HG03025 (cell line): Measurements from ENCODE around the gene DTX1.
"Not testable (repeated sequence)": the region's sequence is repeated elsewhere in the genome, so short reads cannot be mapped to it uniquely, and the experiment has no call there.

Experiments used
- ATAC-seq: cut with Tn5 transposase; IDR thresholded peaks from one replicate; pipeline ENCODE4 v1.9.1; 2021; ENCODE audit warnings: mild to moderate bottlenecking, moderate library complexity; ENCODE audit not compliant: unreplicated experiment, low FRiP score

Gene DTX1

DNA sequence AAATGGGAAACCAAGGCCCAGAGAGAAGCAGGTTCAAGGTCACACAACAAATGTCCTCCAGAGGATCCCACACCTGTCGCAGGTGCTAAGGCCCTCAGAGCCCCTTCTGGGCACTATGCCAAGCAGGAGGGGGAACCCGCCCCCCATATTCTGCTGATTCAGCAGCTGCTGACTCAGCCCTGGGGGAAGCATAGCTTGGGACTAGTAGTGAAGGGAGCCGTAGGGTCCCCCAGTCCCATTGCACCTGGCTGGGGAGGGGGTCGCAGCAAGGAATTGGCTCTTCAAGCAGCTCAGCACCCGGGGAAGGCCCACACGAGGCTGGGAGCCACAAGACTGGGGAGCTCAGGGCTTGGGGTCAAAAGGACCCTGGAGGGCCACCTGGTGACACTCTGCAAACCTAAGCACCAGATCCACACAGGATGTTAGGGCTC is 78.0 kb downstream of the DTX1 start:
- ATAC-seq: no peak

DNA sequence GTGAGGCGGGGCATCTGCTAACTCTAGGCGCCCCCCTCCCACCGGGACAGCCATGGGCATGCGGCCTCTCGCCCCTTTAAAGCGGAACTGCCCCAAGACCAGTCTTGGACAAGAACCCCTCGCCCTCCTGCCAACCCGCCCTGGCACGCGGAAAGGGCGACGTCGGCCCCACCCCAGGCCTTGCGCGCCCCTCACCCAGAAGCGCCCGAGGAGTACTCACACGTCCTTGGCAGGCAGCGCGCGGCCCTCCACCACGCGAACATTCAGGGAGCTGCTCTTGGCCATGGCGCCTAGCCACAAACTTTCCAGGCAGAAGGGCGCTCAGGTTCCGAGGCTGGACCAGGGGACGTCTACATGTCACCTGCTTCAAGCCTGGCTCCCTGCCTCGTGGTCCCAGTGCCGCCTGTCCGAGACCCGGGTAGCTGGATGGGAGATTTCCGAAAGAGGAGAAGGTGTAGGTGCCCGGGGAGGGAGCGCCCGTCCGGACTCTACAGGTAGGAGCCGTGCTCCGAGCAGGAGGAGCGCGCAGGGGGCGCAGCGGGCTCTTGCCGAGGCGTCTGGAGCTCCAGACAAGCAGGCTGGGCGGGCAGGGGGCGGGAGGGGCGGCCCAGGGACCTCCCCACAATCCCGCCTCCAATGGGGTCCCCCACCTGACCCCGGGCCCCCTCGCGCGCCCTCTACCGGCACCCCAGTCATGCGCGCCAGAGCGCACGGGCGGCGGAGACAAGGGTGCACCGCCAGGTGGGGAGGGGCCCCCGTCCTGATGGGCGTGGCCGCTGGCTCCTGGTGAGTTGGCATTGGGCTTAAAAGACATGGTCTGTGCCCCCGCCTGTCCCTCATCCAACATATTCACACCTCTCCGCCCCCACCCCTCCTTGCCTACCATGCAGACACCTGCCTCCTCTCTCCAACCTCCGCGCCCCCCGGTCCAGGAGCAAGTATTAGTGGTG is 78.9 kb downstream of the DTX1 start, which contains the start of gene RASAL1:
Gene RASAL1 (minus strand): TSS at position 584 of the 950 bp plus-strand sequence. CDS start 299 bp downstream, at position 285.
- ATAC-seq: no peak

DNA sequence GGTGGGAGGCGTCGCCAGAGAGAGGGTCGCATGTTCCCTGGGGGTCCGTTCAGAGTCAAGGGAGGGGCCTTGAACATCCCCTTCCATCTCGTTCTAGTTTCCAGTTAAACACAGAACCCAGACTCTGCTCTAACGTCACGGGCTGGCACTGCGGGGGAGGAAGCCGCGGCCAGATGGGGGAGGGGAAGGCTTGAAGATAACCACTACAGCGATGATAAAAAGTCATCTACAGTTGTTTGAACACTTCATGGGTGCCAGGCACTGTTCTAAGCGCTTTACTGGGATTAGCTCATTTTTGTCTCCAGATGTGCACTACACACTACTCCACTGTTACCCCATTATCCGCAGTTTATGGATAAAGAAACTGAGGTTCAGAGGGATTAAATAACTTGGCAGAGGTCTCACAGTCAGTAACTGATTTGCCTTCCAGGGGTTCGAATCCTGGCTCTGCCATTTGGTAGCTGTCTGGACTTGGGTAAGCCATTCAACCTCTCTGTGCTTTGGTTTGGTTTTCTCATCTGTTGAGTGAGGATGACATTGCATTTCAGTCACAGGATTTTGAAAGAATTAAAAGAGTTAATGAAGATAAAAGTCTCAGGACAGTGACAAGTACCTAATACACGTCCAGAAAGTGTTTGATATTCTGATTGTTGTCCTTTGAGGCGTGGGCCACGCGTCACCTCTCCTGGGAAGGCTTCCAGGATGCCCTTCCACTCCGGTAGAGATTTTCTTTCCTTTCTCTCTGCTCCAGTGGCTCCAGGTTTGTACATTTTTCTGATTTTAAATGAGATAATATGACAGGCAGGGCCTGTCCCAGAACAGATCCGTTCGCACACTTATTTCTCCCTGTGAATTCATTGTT is 79.8 kb downstream of the DTX1 start:
- no peak for ATAC-seq

GRCh38 chr12:113136990-113137511 is 80.5 kb downstream of the DTX1 start:
- ATAC-seq: no peak

GRCh38 chr12:113137861-113138783 is 81.6 kb downstream of the DTX1 start:
- ATAC-seq: no peak

DNA sequence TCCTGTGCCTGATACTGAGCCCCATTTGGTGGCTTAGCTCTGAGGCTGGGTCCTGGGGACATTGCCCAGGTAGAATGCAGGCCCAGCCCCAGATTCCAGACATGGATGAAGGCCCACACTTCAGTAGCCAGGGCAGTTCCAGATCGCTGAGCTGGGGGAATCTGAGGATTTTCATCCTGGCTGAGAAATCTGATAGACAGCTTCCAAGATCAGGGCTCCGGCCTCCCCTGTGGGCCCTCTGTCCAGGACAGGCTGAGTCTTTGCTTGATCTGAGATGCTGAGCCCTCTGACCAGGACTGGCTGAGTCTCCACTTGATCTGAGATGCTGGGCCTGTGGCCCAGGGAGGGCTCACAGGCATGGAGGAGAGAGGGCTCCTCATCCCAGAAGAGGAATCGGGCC is 82.3 kb downstream of the DTX1 start:
- ATAC-seq: no peak

GRCh38 chr12:113140706-113141105 is 84.2 kb downstream of the DTX1 start:
- no peak for ATAC-seq

DNA sequence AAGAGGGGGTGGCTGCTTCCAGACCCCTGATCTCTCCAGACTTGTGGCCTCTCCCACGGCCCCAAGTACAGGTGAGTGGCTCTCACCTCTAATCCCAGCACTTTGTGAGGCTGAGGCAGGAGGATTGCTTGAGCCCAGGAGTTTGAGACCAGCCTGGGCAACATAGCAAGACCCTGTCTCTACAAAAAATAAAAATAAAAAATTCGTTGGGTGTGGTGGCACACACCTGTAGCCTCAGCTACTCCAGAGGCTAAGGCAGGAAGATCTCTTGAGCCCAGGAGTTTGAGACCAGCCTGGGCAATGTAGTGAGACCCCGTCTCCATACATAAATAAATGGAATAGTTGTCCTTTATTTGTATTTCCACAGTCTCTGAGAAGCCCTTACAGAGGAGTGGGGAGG is 85.2 kb downstream of the DTX1 start:
- ATAC-seq: not testable (repeated sequence)

DNA sequence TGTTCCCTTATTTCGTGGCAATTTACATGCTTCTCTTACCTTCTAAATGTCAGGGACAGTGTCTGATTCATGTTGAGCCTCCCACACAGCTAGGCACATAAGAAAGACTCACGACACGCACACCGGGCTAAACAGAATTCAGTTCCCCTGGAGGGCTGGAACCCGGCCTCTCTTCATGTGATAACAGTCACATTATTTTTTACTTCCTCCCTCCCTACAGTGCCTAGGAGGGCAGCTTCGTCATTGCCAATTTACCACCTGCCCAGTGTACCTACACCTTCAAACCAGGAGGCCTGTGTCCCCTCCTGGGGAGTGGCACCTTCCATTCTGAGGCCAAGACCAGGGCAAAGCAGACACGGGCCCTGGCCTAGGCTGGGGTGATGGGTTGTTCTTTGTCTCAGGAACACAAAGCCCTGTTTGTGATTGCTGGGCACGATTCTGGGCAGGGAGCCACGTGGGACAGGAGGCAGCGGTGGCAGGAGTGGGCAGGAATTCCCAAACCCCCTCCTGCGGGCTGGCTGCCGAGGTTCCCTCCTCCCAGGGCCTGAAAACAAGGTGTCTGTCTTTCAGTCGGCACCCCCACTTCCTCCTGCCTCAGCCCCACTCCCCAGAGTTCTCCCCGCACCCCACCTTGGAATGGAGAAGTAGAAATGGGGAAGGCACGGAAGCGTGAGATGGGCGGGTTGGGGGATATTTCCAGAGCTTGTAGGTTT is 85.8 kb downstream of the DTX1 start:
- ATAC-seq: no peak

DNA sequence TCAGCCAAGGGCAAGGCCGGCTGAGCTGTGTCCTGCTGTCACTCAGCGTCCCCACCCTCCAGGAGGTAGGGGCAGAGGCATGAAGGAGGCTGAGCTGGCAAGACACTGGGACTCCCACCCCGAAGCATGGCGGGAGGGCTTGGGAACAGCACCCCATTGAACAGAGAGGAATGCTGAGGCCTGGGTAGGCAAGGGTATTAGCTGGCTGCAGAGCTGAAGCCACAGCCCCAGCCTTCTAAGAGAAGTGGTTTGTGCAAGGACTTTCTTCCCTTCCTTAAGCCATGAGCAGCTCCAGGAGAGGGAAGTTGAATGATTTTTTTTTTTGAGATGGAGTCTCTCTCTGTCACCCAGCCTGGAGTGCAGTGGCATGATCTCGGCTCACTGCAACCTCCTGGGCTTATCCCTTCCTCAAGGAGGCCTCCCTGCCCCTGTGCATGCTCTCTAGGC is 86.4 kb downstream of the DTX1 start:
- ATAC-seq: no peak

DNA sequence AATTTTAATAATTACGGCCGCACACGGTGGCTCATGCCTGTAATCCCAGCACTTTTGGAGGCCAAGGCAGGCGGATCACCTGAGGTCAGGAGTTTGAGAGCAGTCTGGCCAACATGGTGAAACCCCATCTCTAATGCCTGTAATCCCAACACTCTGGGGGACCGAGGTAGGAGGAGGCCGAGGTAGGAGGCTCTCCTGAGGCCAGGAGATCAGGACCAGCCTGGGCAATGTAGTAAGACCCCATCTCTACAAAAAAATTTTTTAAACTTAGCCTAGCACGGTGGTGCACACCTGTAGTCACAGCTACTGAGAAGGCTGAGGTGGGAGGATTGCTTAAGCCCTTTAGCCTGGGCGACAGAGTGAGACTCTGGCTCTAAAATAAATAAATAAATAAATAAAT is 87.4 kb downstream of the DTX1 start:
- ATAC-seq: no peak

DNA sequence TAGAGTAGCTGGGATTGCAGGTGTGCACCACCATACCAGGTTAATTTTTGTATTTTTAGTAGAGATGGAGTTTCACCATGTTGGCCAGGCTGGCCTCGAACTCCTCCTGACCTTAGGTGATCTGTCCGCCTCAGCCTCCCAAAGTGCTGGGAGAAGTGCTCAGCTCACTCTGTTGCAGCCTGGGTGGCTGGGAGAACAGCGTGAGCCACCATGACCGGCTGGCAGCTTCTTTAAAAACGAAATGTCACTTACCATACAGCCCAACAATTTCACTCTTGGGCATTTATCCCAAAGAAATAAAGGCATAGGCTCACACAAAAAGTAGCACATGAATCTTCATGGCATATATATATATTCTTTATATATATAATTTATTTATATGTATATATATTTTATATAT is 88.3 kb downstream of the DTX1 start:
- no peak for ATAC-seq

DNA sequence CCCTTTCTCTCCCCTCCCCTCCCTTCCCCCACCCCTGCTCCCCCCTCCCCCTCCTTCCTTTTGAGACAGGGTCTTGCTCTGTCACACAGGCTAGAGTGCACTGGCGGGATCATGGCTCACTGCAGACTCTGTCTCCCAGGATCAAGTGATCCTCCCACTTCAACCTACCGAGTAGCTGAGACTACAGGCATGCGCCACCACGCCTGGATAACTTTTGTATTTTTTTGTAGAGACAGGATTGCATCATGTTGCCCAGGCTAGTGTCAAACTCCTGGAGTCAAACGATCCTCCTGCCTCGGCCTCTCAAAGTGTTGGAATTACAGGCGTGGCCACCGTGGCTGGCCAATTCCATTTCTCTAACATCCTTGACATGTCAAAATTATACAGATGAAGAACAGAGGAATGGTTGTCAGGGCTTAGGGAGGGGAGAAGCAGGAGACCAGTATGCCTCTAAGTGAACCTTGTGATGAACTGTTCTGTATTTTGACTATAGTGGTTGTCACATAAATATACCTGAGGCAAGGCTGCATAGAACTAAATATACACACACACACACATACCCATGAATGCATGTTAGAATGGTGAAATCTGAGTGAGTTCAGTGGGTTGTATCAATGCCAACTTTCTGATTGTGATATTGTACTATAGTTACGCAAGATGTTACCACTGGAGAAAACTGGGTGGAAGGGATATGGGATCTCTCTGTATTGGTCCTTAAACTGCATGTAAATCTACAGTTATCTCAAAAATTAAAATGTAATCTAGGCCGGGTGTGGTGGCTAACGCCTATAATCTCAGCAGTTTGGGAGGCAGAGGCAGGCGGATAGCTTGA is 89.4 kb downstream of the DTX1 start:
- ATAC-seq: no peak

DNA sequence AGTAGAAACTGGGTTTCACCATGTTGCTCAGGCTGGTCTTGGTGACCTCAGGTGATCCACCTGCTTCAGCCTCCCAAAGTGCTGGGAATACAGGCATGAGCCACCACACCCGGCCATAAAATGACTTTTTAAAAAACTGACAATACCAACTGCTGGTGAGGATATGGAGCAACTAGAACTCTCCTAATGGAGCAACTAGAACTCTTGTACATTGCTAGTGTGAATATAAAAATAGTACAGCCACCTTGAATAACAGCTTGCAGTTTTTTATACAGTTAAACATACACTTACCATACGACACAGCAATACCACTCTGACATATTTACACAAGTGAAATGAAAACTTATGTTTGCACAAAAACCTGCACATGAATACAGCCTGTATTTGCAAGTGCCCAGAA is 90.5 kb downstream of the DTX1 start:
- no peak for ATAC-seq
